ENCODE results near the gene EVA1A.

The EVA1A gene

DNA sequence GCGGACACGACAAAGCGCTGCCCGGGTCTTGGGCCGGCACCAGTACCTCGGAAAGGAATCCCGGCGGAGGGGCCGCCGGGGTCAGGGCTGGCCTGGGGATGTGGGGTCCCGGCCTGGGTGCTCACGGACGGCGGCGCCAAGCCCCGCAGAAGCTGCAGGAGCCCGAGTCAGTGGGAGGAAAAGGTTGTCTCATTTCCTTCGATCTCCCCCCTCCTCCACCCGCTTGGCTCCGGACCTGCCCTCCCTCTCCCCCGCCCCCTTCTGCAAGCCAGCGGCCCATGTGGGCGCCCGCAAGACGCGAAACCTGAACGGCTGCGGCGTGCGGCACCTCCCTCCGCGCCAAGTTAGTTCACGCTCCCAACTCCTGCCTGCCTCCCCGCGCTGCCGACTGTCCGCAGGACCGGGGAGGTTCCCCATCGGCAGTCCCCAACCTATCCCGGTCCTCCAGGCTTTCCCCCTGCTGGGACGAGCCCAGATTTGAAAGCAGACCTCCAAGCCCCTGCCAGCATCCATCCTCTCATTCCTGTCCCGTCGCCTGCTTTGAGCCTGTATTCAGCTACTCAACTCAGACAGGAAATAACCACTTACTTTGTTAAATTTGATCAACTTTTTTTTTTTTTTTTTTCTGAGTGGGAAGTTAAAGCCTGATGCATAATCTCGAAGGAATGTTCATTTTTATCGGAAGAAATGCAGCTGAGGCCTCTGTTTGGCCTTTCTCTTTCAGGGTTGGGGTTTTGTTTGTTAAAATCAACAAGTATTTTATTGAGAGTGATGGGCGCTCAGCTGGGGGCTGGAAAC is at the start of gene EVA1A:
EVA1A (minus strand) TSS at position 172 of the 798 bp plus-strand sequence. CDS start 42,799 bp downstream, outside the sequence.
- Histone ChIP-seq H3K4me3 (replicated peaks; ENCODE audit: low read depth, low read length) (peak within 1 kb of the TSS; percentile 57), H3K36me3 (ENCODE audit: control insufficient read depth, insufficient read depth, low read length) (no peaks in the 10 kb centered on the region)
- peak; percentile 11 for DNase-seq (ENCODE audit: extremely low read depth, insufficient read length)

DNA sequence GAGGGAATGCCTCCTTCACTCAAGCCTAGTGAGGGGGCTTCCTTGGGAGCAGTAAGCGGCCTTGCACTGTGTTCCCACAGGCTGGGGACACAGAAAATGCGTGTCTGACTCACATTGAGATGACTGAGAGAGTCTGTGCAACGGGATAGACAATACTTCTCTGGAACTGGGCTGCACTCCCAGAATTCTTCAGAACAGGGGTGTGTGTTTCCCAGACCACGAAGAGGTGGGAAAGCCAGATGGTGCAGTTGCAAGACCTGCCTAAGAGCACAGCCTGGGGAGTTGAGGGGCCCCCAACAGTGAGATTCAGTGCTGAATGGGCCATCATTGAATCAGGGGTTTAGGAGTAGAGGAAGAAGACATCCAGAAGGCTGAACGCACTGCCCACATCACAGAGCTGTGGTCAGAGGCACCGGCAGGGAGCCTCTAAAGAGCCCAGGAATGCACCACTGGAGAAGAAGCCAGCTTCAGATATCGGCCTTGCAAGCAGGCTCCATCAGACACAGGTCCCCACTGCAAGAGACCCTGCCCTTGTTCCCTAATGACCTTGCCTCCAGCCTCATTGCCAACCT is 49.3 kb upstream of the EVA1A start:
- H3K27me3 ChIP-seq (replicated peaks; ENCODE audit: control insufficient read depth, insufficient read depth, low read length) = no peaks in the 10 kb centered on the region; the same call in none of the 2 replicates
- DNase-seq (ENCODE audit: extremely low read depth, insufficient read length) = no peak
- H3K36me3 ChIP-seq (ENCODE audit: control insufficient read depth, insufficient read depth, low read length) = no peaks in the 10 kb centered on the region
- TF ChIP-seq, protein P1, sequence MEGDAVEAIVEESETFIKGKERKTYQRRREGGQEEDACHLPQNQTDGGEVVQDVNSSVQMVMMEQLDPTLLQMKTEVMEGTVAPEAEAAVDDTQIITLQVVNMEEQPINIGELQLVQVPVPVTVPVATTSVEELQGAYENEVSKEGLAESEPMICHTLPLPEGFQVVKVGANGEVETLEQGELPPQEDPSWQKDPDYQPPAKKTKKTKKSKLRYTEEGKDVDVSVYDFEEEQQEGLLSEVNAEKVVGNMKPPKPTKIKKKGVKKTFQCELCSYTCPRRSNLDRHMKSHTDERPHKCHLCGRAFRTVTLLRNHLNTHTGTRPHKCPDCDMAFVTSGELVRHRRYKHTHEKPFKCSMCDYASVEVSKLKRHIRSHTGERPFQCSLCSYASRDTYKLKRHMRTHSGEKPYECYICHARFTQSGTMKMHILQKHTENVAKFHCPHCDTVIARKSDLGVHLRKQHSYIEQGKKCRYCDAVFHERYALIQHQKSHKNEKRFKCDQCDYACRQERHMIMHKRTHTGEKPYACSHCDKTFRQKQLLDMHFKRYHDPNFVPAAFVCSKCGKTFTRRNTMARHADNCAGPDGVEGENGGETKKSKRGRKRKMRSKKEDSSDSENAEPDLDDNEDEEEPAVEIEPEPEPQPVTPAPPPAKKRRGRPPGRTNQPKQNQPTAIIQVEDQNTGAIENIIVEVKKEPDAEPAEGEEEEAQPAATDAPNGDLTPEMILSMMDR (IDR thresholded peaks at IDR 0.05; ENCODE audit: insufficient read depth, low read length, poor library complexity, severe bottlenecking) = no peak
- no peak overlapping the region for H3K4me3 ChIP-seq (replicated peaks; ENCODE audit: low read depth, low read length)

More for the DNA sequence above, at the start of gene EVA1A:
- peaks cover 3% of the 10 kb centered on the region for H3K27me3 ChIP-seq (replicated peaks; ENCODE audit: control insufficient read depth, insufficient read depth, low read length)
- TF ChIP-seq, protein P1 (IDR thresholded peaks at IDR 0.05; ENCODE audit: insufficient read depth, low read length, poor library complexity, severe bottlenecking) = no peak

DNA sequence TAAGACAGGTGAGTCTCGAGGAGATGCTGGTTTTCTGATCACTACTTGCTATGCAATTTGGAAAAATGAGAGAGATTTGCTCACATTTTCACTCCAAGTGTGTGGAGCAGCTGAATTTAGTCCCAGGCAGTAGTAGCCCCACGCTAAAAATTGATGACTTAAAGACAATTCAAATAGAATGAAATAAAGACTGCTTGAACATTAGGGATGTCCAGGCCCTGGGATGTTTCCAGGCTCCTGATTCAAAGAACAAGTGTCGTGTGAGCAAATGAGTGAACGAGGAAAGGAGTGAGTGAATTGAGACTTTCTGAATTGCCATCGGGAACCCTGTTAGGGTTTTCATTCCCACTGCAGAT is 48.6 kb upstream of the EVA1A start:
- Histone ChIP-seq H3K36me3 (ENCODE audit: control insufficient read depth, insufficient read depth, low read length) (no peaks in the 10 kb centered on the region), H3K4me3 (replicated peaks; ENCODE audit: low read depth, low read length) (no peak overlapping the region), H3K27me3 (replicated peaks; ENCODE audit: control insufficient read depth, insufficient read depth, low read length) (no peaks in the 10 kb centered on the region; the same call in none of the 2 replicates)
- TF ChIP-seq, protein P1 (IDR thresholded peaks at IDR 0.05; ENCODE audit: insufficient read depth, low read length, poor library complexity, severe bottlenecking) = no peak
- DNase-seq (ENCODE audit: extremely low read depth, insufficient read length) = no peak

DNA sequence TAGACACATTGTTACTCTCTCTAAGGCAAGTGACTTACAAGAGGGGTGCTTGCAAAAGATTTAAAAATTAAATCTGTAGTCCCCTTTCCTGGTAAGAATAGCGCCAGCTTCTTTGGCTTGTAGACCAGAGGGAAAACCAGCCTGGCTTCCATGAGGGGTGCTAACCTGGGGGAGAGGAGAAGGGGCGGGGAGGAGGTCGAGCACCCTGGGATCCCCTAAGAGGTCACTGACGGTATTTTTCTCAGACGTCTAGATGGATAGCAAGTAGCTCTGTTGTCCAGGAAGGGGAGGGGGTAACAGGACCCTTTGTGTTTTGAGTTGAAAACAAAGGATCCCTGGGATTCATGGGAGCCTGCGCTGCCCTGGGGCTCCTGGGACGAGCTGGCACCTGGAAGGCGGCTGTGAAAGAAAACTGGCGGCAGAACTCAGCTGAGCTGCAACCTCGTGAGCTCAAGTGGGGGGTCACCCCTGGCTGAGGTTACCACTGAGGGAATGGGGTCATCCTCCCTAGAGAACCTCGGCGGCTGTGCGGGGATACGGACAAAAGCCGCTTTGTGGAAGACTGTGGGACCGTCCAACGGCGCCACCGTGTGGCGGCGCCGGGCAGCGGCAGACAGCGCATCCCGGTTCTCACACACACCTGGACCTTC is 48.1 kb upstream of the EVA1A start:
- no peaks in the 10 kb centered on the region; the same call in none of the 2 replicates for H3K27me3 ChIP-seq (replicated peaks; ENCODE audit: control insufficient read depth, insufficient read depth, low read length)
- H3K4me3 ChIP-seq (replicated peaks; ENCODE audit: low read depth, low read length) = no peak overlapping the region
- TF ChIP-seq, protein P1 (IDR thresholded peaks at IDR 0.05; ENCODE audit: insufficient read depth, low read length, poor library complexity, severe bottlenecking) = peak; percentile 98
- peak; percentile 78 for DNase-seq (ENCODE audit: extremely low read depth, insufficient read length)
- H3K36me3 ChIP-seq (ENCODE audit: control insufficient read depth, insufficient read depth, low read length) = no peaks in the 10 kb centered on the region

DNA sequence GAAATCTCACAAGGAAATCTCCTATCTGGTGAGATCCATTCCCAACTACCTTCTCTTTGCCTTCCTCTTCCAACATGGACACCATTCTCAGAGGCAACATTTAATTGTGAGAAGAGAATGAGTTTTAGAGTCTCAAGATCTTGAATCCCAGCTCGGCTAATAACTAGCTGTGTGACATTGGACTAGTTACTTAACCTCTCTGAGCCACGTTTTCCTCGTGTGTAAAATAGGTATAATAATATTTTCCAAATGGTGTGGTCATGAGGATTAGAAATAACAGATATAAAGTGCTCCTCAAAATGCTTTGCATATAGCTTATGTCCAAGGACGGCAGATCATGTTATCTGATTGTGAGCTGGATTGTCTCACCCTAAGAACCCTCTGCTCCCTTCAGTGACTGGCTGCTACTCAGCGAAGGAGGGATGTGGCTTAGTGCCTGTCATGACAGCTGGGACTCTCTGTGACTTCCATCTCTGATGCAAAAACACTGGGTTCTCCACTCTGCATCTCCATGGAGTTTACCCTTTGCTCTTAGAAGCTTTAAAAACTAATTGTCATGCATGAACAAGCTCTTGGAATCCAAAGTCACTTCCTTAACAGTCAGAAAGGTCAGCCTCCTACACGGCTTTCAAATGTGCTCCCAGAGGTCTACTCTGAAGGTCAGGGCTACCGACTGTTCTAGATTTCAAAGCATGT is 47.4 kb upstream of the EVA1A start:
- no peak for DNase-seq (ENCODE audit: extremely low read depth, insufficient read length)
- H3K36me3 ChIP-seq (ENCODE audit: control insufficient read depth, insufficient read depth, low read length) = no peaks in the 10 kb centered on the region
- TF ChIP-seq, protein P1 (IDR thresholded peaks at IDR 0.05; ENCODE audit: insufficient read depth, low read length, poor library complexity, severe bottlenecking) = no peak
- no peak overlapping the region for H3K4me3 ChIP-seq (replicated peaks; ENCODE audit: low read depth, low read length)
- H3K27me3 ChIP-seq (replicated peaks; ENCODE audit: control insufficient read depth, insufficient read depth, low read length) = no peaks in the 10 kb centered on the region; the same call in none of the 2 replicates
